Parathyroid adenoma (tissue), 2 donors: Measurements from ENCODE around the gene FCHSD1.

Experiments
- H2AFZ ChIP-seq: fragments of 300-600 bp; sonication (generic); one replicate; pipeline ENCODE4 v1.7.0; 2017; ENCODE audit warnings: antibody characterized with exemption, mild to moderate bottlenecking
- H3K27ac ChIP-seq: fragments of 300-600 bp; sonication (generic); one replicate; pipeline ENCODE4 v1.7.0; 2017
- H3K27me3 ChIP-seq: fragments of 300-600 bp; sonication (generic); one replicate; pipeline ENCODE4 v1.7.0; 2017; ENCODE audit warnings: low read length; ENCODE audit not compliant: control insufficient read depth, insufficient read depth
- H3K36me3 ChIP-seq: fragments of 300-600 bp; sonication (generic); one replicate; pipeline ENCODE4 v1.7.0; 2017; ENCODE audit warnings: low read length; ENCODE audit not compliant: control insufficient read depth, insufficient read depth
- H3K4me1 ChIP-seq: fragments of 300-600 bp; sonication (generic); one replicate; pipeline ENCODE4 v1.7.0; 2017; ENCODE audit warnings: control low read depth
- H3K4me2 ChIP-seq: fragments of 300-600 bp; sonication (generic); one replicate; pipeline ENCODE4 v1.7.0; 2017; ENCODE audit warnings: low read length
- H3K4me3 ChIP-seq: fragments of 300-600 bp; sonication (generic); one replicate; pipeline ENCODE4 v1.7.0; 2017; ENCODE audit warnings: low read depth, low read length
- H3K79me2 ChIP-seq: fragments of 300-600 bp; sonication (generic); one replicate; pipeline ENCODE4 v1.7.0; 2017; ENCODE audit warnings: control low read depth
- H3K9ac ChIP-seq: fragments of 300-600 bp; sonication (generic); one replicate; pipeline ENCODE4 v1.7.0; 2017; ENCODE audit warnings: mild to moderate bottlenecking
- H3K9me3 ChIP-seq: fragments of 300-600 bp; sonication (generic); one replicate; pipeline ENCODE4 v1.7.0; 2017; ENCODE audit warnings: low read length; ENCODE audit not compliant: control insufficient read depth
- CTCF ChIP-seq: fragments of 300-600 bp; sonication (generic); IDR thresholded peaks from one replicate; pipeline ENCODE4 v1.7.0; 2017; ENCODE audit warnings: antibody characterized with exemption, mild to moderate bottlenecking
- donor health status: primary hyperparathyroidism.

Gene FCHSD1

DNA sequence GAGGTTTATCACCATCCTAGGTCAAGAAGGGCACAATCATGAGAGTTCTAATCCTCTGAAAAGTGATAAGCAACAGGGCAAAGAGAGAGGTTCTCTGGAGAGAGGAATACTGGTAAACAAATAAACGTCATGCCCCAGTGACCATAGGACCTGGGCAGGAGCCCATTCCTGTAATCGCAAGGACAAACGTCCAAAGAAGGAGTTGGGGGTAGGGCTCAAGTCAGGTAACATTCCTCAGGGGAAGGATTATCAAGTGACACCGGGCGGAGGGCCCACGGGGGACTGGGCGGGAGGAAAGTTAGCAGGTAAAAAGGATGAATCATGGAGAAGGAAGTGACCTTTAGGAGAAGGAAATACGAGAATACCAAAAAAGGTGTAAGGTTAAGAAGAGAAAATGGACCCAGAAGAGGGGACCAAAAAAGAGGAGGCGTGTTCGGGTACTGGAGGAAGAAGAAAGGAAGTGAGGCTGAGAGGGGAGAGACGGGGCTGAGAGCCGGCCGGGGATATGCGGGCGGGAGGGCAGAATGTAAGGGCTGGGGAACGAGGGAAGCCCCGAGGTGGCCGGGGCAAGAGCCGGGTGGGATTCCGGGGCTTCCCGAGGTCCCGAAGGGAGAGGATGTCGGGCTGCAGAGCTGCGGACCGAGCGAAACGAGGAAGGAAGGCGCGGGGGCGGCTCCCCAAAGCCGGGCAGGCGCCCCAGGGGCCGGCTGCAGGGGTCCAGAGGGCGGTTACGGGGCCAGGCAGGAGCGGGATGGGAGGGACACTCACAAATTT, 33.0 kb downstream of the FCHSD1 start:
- Histone ChIP-seq H3K4me1 (peaks cover 14% of the 10 kb centered on the region), H3K27ac (peak overlapping the region; percentile 82), H3K27me3 (no peaks in the 10 kb centered on the region), H3K9me3 (no peaks in the 10 kb centered on the region), H3K9ac (peak overlapping the region; percentile 79), H3K79me2 (peaks cover 12% of the 10 kb centered on the region), H3K4me2 (peak overlapping the region; percentile 86), H3K36me3 (no peaks in the 10 kb centered on the region), H2AFZ (peak overlapping the region; percentile 84), H3K4me3 (peak overlapping the region; percentile 90)
- TF ChIP-seq CTCF = no peak

DNA sequence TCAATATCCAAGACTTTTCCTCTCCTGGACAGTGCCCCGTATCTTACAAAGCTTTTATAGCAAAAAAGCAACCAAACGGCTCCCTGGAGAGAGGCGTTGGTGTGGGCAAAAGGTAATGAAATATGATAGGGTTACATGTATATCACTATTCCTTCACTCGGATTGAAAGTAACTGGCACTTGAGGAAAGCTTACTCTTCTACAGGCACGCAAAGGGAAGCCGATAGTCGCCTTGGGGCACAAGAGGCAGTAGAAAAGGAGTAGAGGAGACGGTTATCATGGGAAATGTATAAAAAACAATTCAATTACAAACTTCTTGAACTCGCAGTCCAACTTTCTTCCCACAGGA, 33.6 kb downstream of the FCHSD1 start:
- Histone ChIP-seq H3K9ac (no peak overlapping the region), H2AFZ (peak overlapping the region; percentile 84), H3K4me3 (peak overlapping the region; percentile 90), H3K79me2 (peaks cover 18% of the 10 kb centered on the region), H3K4me2 (peak overlapping the region; percentile 86), H3K36me3 (no peaks in the 10 kb centered on the region), H3K9me3 (no peaks in the 10 kb centered on the region), H3K27me3 (no peaks in the 10 kb centered on the region), H3K27ac (peak overlapping the region; percentile 82), H3K4me1 (peaks cover 14% of the 10 kb centered on the region)
- no peak for TF ChIP-seq CTCF

- peak overlapping the region; percentile 90 for H3K4me3 ChIP-seq
- H2AFZ ChIP-seq = no peak overlapping the region
- no peaks in the 10 kb centered on the region for H3K36me3 ChIP-seq
- peak overlapping the region; percentile 86 for H3K4me2 ChIP-seq
- peaks cover 22% of the 10 kb centered on the region for H3K79me2 ChIP-seq
- H3K27me3 ChIP-seq = no peaks in the 10 kb centered on the region
- peak overlapping the region; percentile 82 for H3K27ac ChIP-seq
- no peak for TF ChIP-seq CTCF
- H3K9ac ChIP-seq = no peak overlapping the region
- H3K4me1 ChIP-seq = peaks cover 14% of the 10 kb centered on the region
- no peaks in the 10 kb centered on the region for H3K9me3 ChIP-seq
These were observed 34.1 kb downstream of the FCHSD1 start for GRCh38 chr5:141617128-141617527.

- no peak overlapping the region for H3K27ac ChIP-seq
- no peak for TF ChIP-seq CTCF
- no peak overlapping the region for H2AFZ ChIP-seq
- no peaks in the 10 kb centered on the region for H3K9me3 ChIP-seq
- no peaks in the 10 kb centered on the region for H3K36me3 ChIP-seq
- H3K79me2 ChIP-seq = peaks cover 29% of the 10 kb centered on the region
- H3K27me3 ChIP-seq = no peaks in the 10 kb centered on the region
- H3K4me1 ChIP-seq = peaks cover 16% of the 10 kb centered on the region
- no peak overlapping the region for H3K4me3 ChIP-seq
- H3K9ac ChIP-seq = no peak overlapping the region
- no peak overlapping the region for H3K4me2 ChIP-seq
These were observed 35.1 kb downstream of the FCHSD1 start for GRCh38 chr5:141615991-141616720.
